MV-4-11 (cell line): ENCODE results near the gene TTLL5.

Experiments
- DNase-seq: peaks from one replicate; lab custom pipeline; 2025; lab: John Stamatoyannopoulos, UW

Gene TTLL5

DNA sequence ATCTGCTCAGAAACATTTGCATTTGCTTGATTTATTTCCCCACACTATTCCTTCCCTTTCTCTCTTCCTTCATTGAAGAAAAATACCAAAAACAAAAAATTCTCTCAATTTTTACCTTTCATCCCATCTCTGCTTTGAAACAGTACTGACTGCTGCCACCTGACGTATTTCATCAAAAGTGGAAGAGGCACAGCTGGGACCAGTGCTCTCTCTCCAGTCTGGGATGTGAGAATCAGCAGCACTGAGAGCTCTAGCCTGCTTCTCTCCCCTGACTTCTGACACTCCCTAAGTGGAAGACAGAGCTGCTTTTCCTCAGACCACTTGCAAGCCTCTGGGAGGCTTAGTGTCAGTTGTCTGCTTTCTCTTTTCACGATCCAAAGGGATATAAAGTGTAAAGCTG, 36.9 kb downstream of the TTLL5 start:
- DNase-seq = no peak

DNA sequence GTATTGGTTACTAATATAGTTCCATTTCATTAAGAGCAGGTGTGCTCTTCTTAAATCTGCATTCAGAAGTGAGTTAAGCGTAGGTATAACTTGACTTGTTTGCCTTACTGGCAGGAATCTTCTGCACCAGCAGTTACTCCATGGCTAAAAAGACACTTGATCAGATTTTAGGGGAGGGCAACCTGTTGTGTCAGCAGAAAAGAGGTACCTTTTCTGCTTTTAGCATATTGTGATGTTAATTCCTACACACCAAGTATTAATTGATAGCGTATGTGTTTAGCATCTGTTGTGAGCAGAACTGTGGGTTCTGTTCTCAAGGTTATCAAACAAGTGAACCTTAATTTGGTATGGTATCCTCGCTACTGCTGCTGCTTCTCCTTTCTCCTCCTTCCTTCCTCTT, 38.3 kb downstream of the TTLL5 start:
- peak; percentile 52 for DNase-seq

DNA sequence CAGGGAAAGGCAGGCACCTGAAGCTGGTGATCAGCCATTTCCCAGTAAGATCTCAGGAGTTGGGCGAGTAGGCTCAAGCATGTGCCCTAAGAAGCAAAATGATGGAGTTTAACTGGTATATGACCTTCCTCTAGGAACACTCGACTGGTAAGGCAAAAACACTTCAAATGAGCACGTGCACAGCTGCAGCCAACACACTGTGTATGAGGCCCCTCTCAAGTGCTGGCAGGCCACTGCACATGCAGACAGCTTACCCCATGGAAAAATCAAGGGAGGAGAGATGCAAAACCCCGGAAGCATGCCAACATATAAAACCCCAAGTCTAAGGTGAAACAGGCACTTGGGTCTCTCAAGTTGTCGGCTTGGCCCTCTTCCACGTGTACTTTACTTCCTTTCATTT, 39.2 kb downstream of the TTLL5 start:
- DNase-seq = no peak

DNA sequence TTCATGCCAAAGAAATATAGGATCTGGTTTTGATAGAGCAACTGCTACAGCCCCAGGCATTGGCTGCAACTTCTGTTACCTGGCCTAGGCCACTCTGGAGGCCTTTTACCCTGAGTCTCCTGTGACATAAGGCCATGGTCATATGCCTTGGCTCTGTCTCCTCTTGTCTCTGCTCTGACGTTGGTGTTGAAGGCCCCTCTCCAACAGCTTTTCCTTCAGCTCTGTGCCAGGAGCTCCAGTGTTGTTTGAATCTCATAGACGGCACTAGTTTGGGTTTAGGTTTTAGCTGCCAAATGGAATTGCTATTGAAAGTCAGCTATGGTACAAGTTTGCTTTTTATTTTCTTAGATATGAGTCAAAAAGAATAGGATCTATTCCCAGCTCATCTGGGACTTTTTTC, 41.1 kb downstream of the TTLL5 start:
- no peak for DNase-seq

DNA sequence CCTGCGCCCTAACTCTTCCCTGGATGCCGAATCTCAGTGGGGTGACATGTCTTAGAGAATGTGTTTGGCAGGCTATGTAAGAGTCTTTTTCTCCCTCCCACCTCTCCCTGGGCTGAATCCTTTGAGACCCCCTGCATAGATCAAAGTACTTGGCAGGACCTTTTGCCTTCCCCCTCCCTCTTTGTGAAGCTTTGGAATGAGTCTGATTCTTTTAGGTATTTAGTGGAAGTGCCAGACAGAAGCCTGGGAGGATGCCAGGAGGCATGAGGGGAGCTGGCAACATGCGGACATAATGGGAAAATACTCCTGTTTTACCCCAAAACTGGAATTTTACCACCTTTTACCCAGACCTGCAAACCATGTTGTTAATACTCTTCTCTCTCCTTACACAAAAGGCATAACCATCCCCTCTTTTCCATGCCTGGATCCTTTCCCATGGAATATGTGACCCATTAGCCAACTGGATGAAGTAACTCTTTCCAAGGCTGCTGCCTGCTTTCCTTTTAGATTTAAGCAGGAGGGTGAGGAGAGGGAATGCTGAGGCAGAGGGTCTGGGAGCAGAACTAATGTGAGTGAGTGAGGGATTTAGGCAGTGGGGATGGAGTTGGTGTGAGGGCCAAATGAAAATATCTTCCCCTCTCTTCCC, 41.7 kb downstream of the TTLL5 start:
- DNase-seq = no peak

DNA sequence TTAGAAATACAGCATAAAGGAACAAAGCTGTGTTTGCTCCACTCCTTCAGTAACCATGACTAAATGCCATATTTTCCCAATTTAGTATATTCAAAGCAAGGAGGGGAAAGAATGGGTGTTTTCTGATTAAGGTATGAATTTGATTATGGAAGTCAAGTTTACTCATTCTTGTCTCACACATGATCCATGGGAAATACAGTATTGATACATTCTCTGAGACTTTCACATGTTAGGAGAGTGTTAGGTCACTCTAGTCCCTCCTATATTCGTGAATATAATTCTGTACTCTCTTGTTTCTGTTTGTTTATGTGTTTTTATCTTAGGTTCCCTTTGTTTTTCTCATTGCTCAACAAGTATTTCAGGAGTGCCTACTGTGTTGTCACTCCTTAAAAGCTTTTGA, 42.4 kb downstream of the TTLL5 start:
- no peak for DNase-seq

DNA sequence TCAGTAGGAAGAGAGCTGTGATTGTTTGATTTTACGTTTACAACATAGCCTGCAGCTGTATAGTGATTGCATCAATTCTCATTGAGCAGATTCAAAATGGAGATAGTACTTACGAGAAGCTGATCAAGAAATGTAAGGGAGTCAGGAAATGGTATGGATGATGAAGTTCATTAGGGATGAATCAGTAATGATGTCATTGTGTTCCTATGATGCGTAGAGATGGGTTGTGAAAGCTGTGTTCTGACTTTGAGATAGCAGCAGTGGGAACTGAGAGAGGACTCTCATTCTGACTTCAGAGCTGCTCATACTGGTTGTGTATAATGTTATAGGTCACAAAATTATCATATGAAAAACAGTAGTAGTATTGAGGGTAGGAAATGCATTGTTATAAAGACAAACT, 44.0 kb downstream of the TTLL5 start:
- no peak for DNase-seq

DNA sequence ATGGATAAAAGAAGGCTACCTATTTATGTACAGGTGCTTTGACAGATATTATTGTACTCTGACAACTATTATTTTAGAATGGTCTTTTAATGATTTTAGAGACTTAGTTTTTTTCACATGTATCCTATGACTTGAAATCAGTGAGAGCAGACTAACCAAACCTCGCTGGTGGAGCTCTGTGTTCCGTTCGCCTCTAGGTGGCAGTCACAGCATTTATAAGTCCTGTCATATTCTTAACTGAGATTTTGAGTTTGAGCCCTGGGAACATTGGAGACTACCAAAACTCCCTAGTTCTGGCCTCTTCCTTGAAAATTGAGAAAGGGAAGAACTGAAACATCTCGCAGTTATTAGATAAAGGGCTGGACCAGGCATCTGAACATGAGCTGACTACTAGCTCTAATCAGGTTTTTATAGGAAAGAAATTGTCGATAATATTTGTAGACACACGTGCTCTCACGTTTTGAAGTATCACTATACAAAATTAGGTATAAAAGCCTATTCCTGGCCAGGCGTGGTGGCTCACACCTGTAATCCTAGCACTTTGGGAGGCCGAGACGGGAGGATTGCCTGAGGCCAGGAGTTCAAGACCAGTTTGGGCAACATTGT, 48.3 kb downstream of the TTLL5 start:
- DNase-seq = peak; percentile 51

DNA sequence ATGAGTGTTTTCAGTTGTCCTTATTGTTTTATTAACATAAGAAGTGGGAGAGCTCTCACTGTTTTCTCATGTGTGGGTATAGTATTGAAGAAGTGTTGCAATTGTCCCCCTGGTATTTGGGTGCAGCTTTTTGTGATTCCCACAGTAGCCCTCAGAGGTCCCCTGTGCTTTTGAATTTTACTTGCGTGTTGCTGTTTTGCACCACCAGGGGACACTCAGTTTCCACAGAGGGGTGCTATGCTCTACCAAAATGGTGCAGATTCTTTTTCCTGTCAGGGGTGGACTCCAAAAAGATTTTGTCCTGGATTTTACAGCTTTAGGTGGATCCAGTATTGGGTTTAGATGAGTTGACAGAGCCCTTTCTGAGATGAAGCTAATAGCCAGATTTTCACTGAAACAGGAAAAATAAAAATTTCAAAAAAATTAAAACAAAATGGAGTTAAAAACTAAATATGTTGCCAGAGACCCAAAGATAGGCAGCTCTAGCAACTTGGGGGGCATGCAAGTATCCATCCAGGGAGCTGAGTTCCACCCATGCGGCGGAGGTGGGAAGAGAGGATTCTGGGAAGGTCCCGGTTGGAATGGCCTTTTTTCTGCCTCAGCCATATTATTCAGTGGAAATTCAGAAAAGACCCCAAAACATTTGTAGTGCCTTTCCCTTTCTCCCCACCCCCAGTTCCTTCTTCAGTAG, 50.2 kb downstream of the TTLL5 start:
- DNase-seq = peak; percentile 20

DNA sequence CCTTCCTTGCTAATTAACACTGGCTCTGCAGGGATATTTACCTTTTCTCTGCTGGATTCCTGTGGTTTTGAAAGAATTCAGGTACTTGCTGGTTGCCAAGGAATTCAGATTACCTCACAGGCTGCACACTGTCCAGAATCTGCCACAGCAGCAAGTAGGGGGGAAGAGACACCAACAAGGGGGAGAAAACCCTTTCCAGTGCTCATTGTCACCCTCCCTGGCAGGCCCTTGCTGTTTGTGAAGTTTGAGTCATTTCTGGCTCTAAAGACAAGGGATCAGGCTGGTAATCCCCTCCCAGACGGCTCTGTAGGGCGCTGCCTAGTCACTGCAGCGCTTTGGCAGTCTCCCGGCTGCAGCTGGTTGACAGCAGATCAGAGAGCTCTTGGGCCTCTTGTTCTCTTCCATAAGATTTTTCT, 50.8 kb downstream of the TTLL5 start:
- peak; percentile 13 for DNase-seq

DNA sequence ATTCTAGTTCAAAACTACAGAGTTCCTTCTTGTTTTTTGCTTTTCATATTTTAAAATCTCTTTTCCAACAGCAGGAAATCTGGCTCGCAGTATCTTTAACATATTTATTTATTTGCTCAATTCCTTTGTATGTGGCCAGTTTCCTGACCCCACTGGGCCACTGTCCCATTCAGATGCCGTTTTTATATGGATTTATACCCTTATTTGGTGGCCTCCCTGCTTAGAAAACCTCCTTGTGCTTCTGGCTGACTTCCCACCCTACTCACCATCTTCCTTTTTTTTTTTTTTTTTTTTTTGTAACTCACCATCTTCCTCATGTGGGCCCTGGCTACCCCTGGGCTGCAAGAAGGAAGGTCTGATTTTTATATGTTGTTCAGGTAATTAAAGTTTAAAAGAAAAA, 53.9 kb downstream of the TTLL5 start:
- no peak for DNase-seq

DNA sequence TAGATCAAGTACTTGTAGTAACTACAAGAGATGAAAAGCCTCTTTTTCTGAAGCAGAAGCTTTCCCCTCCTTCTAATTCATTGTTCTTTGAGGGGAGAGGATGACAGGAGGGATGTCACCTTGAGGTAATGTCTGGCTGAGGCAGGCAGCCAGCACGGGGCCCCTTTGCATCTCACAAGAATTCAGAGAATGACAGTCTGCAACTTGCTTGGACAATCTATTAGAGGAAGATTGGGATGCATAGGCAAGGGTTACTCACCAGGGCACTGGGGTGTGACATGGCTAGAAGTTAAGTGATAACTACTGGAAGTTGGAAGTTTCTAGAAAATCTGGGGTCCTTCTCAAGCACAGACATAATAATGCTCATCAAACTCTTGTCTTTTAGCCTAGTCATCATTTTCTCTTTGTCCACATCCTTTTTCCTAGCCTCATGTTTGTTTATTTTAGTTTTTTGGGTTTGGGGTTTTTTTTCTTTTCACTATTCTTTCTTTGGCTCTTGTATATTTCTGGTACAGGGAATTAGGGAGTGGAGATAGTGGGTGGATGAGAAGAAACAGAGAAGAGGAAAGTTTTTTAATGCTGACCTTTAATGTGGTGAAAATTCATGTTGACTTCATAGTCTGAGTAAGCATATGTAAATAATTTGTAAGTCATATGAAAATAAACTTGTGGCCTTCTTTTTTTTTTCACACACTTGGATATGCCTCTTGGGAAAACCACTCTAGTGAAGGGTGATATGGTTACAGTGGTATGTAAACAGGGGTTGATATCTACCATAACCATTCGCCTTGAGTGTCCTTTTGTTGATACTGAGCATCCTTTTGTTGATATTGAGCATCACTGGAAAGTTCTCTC, 55.1 kb downstream of the TTLL5 start:
- DNase-seq = no peak

DNA sequence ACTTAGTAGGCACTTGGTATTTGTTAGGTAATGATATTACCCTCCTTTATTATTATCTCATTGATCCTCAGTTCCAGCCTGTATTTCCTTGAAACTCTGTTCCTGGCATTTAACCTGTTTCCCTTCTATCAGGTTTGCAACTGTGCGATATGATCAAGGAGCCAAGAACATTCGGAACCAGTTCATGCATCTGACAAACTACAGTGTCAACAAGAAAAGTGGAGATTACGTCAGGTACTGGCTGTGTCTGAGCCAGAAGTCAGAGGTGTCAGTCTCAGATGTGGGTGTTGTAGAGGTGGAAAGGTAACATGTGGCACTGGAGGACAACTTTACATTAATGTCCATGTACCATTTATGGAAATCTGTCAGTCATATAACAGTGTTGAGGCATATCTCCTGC, 56.7 kb downstream of the TTLL5 start:
- DNase-seq = no peak

DNA sequence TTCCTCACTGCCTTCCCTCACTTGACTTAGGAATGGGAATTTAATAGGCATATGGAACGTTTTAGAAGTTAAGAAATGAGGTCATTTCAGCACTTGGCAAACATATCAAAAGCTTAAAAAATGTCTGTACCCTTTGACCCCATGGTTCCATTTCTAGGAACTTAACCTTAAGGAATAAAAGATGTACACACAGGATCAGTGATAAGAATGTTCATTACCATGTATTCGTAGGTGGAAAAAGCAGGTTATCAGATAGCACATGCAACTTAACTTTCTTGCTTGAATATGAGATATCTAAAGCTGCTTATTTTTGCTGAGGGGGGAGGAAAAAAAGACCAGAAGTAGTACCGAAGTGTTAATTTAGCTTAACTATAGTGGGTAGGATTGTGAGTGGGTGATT, 57.2 kb downstream of the TTLL5 start:
- DNase-seq = no peak

DNA sequence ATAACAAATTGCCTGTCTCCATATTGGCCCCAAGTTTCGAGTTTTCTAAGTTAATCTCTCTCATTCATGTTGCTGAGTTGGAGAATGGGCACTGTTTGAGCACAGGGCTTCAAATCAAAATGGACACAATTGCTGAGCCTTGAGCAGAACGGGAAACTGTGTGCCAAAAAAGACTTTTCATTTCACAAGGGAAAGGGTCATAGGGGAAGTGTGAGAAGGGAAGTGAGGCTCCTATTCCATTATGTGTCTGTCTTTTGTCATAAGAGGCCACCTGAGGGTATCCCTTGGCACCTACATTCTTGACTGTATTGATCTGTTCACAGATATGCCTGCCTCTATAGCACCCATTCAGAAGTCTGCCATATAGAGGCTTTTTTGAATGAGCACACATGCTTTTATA, 59.1 kb downstream of the TTLL5 start:
- peak; percentile 13 for DNase-seq

DNA sequence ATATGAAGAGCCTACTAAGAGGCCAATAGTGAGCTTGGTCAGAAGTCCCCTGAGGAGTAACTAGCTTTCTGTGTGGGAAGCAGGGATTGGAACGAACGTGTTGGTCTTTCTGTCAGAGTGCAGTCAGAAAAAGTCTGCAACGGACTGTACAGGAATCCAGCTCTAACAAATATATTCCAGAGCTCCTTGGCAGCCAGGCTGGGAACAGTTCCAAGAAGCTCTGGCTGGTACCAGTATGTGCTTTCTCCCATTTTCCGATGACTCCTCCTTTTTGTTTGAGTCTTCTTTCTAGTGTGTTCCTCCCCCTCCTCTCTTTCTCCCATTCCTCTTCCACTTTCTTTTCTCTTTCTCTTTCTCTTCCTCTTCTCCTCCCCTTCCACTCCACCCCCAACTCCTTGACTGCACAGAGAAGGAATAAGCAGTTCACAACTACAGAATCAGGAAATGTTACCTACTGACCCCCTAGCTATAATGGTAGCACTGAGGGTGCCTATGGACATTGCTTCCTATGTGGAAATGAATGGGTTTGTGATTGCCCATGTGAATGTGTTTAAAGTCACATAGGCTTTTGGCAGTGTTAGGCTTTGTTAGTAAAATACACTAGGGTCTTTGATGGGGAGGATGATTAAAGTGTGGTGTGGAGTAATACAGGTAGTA, 59.9 kb downstream of the TTLL5 start:
- peak; percentile 9 for DNase-seq

DNA sequence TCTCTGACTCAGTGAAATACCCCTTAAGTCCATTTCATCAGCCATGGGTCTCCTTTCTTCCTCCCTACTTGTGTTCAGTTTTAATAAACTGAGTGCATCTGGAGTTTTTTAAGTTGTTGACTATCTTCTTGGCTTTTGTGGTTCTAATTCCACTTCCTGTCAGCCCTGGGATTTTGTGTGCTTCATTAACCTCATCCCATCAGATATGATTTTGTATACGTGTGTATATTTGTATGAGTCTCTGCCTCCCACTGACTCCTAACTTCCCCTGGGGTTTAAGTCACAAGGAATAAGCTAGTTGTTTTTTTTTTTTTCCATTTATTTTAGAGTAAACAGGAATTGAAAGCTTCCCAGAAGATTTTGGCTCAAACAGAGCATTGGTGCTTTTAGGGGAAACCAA, 62.7 kb downstream of the TTLL5 start:
- no peak for DNase-seq

DNA sequence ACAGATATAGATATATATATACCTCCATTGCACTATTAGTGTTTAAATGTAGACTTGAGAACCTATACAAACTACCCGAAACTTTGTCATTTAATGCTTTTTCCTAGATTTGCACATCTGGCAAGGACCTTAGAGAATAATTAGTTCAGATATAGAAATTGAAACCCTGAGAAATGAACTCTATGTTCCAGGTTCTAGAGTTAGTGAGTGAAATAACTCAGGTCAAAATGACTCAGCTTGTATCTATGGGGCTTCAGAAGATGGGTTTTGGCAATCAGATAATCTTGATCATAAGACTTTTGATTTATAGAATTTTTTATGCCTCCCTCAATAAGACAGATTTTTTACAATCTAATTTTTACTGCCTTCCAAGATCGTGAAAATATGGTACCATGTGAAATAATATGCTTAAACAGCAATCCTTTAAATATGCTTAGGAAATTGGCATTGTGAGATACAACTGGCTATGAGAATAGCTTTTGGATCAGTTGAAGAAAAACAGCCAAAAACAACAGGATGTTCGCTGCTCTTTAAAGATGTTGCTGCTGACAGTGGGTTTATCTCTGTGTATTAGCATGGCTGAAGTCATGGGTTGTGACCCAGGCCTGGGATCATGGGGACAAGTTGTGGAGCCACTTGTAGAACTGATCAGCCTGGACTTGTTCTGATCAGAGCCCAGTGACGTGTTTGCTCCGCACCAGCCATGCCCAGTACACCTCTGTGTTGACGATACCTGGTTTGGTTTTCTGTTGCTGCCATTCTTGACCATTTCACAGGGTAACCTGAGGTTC, 63.6 kb downstream of the TTLL5 start:
- no peak for DNase-seq

DNA sequence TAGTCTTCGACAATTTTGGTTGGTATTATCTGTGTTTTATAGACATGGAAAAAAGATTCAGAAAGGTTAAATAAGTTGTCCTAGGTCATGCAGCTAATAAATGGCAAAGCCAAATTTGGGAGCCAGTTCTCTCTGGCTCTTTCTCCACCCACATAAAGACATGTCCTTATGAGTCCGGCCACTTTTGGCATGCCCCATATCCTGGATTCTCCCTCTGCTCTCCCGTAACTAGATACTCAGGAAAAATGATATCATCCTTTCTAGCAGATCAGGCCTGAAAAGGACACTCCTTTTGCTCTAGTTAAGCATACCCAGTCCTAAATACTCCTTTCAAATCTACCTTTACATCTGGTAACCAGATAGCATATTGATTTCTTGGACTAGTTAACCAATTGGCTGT, 64.4 kb downstream of the TTLL5 start:
- no peak for DNase-seq

DNA sequence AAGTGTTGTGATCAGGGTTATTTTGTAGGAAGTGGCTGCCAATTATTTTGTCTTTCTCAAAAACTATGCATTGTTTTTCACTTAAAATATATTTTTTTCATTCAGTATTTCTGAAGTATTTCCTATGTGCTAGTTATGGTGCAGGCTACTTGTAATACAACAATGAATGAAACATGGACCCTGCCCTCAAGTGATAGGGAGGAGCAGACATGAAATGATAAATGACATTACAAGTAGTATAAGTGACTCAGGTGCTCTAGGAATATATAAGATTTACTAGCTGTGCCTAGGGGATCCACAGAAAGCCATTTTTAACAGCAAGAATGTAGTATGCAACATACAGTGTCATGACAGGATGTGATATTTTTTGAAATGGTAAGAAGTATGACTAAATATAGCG, 65.3 kb downstream of the TTLL5 start:
- DNase-seq = no peak

DNA sequence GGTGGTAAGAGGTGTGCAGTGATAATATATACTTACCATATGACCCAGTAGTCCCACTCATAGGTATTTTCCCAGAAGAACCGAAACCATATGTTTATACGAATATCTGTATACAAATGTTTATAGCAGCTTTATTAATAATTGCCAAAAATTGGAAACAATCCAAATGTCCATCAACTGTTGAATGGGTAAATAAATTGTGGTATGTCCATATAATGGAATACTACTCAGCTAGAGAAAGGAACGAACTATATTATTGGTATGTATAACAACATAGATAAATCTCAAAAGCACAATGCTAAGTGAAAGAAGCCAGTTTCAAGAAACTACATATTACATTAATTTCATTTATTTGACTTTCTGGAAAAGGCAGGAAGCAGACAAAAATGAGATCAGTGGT, 66.1 kb downstream of the TTLL5 start:
- no peak for DNase-seq
